Fibroblast of skin of left biceps (primary cell): ENCODE measurements around the gene CNTN5.
"Not testable (repeated sequence)": the region's sequence is repeated elsewhere in the genome, so short reads cannot be mapped to it uniquely, and the experiment has no call there.

Experiments
- DNase-seq, 2 experiments: peaks; one replicate each; pipeline ENCODE4 v3.0.0-alpha.2; 2013; ENCODE audit warnings: low read depth in 2 of 2

CNTN5 gene

GRCh38 chr11:99739464-99740089 is 718.8 kb downstream of the CNTN5 start:
- peak; percentile 2 to 3 for DNase-seq

GRCh38 chr11:99742501-99742900 is 721.8 kb downstream of the CNTN5 start:
- DNase-seq, result no peak

DNA sequence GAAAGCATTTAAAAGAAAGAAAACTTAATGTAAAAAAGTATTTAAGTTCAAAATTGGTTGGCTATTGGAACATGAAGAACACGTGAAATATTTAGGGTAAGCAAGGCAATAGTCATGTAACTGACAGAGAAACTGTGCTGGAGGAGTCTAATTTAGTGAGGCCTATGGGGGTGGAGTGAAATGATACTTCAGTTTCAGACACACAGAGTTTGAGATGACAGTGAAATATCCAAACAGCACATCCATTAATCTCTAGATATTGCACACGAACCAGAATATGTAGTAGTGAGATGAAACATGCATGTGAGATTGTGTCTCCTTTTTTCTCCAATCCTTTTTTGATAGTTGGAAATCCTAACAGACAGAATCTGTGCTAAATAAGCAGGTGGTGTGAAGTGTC is 739.0 kb downstream of the CNTN5 start:
- DNase-seq, result no peak

DNA sequence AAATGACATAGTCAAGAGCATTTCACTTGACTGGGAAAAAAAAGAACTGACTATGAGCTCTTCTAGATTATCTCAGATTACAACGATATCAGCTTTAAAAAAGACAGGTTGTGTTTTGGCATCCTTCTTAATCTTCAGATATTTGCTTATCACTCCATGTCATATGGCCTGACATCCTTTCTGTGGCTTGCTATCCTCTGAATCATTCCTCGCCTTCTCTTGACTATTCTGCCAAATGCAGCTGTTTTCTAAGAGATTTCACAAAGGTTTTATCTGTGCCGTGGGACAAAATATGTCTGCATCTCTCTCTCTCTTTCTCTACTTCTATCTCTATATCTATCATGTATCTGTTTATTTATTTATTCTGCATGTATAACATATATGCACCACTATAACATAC is 746.1 kb downstream of the CNTN5 start:
- no peak for DNase-seq

DNA sequence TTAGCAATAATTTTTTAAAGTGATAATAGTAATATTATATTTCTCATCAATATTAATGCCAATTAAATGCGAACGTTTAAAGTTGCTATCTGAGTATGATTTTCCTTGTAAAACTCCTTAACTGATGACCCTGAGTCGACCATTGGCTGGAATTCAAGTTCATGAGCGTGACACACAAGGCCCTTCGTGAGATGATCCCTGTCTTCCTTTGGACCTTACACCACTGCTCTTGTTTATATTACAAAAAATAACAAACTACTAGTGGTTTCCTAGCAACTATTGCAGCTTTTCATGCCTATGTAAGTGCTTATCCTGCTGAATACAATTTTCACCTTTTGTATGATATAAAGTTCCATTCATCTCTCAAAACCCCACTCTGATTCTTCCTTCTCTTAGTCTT is 752.9 kb downstream of the CNTN5 start:
- no peak for DNase-seq

- DNase-seq, result no peak
These were observed 760.3 kb downstream of the CNTN5 start for GRCh38 chr11:99781074-99781473.

DNA sequence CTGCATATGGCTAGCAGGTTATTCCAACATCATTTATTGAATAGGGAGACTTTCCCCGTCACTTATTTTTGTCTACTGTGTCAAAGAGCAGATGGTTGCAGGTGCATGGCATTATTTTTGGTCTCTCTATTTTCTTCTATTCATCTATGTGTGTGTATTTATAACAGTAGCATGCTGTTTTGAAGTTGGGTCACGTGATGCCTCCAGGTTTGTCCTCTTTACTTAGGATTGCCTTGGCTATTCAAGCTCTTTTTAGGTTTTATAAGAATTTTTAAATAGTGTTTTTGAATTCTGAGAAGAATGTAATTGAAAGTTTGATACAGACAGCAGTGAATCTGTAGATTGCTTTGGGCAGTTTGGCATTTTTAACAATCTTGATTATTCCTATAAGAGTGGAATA is 770.6 kb downstream of the CNTN5 start:
- DNase-seq, result no peak

- DNase-seq, result no peak
These were observed 775.2 kb downstream of the CNTN5 start for GRCh38 chr11:99795999-99796398.

DNA sequence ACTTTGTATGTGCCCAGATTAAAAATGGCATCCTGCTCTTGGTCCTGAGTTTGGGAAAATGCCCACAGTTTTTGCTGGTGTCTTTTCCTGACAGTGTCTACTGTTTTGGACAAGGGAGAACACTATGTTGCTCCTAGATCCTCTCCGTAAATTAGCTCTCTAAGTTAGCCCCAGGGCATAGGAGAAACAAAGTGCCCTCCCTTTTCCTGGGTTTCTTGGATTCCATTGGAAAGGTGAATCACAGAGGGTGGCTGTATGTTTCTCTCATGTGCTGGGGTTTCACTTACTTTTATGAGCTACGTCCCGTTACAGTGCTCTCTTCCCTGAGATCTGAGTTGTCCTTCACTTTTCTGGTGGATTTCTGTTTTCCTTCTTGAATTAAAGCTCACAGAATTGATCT is 782.8 kb downstream of the CNTN5 start:
- no peak for DNase-seq

DNA sequence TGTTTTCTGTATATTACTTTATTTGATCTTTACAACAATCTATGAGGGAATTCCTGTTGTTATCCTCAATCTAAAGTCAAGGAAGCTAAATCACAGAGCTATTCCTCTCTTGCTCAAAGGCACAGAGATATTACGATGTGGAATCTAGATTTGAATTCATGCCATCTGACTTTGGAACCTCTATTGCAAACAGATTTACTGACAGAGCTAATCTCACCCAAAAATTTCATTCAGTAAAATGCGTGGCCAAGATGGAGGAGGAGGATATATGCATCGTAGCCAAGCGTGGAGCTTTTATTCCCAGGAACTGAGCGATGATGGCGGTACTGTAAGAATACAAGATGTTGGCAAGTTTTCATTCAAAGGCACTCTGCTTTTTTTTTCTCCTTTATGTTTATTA is 791.8 kb downstream of the CNTN5 start:
- no peak for DNase-seq

DNA sequence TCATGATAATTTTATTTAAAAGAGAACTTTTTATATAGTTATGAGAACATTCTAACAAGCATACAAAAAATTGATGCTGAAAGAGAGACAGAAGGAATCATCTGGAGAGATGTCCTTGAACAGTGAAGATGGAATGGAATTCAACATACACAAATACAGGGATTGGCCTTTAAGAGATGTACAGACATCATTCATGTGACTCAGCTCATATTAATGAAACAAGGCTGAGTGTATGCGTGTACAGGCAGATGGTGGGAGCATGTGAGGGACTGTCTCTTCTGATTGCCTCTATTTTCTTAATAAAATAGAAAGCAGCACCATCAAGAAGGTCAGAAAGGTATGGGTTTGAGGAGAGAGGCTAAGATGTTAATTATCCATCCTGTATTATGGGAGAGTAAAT is 793.3 kb downstream of the CNTN5 start:
- no peak for DNase-seq

- DNase-seq, result no peak
These were observed 794.0 kb downstream of the CNTN5 start for GRCh38 chr11:99814738-99815137.

- DNase-seq, result no peak
These were observed 798.2 kb downstream of the CNTN5 start for GRCh38 chr11:99818991-99819390.

DNA sequence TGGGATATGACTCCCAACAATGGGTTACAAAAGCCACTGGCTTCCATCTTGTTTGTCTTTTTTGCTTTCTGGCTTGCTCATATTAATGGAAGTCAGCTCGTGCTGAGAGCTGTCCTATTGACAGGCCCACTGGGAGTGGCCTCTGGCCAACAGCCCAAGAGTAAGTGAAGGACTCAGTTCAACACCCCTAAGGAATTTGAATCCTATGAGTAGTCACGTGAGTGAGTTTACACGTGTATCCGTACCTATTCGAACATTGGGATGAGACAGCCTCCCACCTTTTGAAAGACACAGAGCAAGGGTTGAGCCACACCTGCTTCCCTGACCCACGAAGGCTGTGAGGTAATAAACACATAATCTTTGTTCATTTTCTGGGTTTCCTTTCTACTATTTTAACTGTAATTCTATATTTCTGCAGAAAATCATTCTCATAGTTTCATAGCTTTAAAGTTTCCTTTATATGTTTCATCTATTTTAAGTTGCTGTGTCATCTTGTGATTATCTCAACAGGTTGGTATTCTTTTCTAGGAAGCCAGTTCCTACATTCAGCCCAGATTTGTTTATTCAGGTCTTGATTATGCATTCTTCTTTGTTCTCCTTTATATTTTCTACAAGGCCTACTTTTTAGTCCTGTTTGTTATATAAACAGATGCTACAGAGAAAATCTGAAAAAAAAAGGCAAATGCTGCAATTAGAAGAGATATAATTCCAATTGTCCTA is 802.3 kb downstream of the CNTN5 start:
- no peak for DNase-seq

DNA sequence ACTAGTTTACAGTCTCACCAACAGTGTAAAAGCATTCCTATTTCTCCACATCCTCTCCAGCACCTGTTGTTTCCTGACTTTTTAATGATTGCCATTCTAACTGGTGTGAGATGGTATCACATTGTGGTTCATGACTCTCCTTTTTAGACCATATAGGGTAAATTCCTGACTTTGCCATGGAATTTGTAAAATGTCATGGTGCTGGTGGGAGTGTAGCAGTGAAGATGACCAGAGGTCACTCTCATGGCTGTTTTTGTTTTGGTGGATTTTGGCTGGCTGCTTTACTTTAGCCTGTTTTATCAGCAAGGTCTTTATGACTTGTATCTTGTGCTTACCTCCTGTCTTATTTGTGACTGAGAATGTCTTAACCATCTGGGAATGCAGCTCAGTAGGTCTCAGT is 816.0 kb downstream of the CNTN5 start:
- DNase-seq, result not testable (repeated sequence)

DNA sequence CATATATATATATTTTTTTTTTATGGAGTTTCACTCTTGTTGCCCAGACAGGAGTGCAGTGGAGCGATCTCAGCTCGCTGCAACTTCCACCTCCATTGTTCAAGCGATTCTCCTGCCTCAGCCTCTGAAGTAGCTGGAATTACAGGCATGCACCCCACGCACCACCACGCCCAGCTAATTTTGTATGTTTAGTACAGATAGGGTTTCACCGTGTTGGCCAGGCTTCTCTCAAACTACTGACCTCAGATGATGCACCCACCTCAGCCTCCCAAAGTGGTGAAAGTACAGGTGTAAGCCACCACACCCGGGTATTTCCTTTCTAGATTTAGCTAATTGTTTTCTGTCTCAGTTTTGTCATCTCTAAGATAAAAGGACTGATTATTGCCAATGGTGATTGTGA is 821.1 kb downstream of the CNTN5 start:
- DNase-seq, result no peak

GRCh38 chr11:99865951-99866350 is 845.2 kb downstream of the CNTN5 start:
- DNase-seq, result no peak

DNA sequence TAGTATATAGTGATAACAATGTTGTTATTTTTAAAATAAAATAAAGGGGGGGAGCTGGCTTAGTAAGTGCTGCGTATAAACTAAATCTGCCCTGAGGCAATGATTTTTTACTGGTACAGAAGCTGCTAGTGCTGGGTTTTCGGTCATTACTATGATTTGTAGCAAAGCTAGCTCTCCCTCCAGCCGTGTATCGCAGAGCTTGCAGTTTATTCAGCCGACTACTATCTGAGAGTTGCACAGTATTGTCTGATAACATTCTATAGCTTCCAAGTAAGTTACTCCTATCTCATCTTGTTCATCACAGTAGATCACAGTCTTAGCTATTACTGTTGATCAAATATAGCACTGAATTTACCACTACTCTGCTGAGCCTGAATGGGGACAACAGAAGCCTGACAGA is 860.9 kb downstream of the CNTN5 start:
- no peak for DNase-seq

- DNase-seq, result no peak
These were observed 864.0 kb downstream of the CNTN5 start for GRCh38 chr11:99884750-99885149.

GRCh38 chr11:99887481-99887880 is 866.7 kb downstream of the CNTN5 start:
- no peak for DNase-seq

DNA sequence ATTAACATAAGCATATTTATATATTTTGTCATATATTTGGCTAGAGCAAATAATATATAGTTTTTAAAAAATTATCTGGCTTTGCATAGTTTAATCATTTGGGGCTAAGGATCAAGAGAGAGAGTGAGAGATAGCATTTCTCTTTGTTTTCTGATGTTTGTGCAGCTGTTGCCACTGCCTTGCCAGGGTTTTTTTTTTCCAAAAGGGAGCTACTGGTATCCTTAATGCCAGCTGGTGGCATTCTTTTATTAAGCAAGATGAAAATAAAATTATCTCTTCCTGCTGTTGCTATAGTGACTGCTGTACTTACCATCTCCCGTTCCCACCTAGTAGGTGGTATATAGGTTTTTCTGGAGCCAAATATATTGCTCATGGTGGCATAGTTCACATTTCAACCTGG is 873.1 kb downstream of the CNTN5 start:
- DNase-seq, result no peak

GRCh38 chr11:99901175-99901574 is 880.4 kb downstream of the CNTN5 start:
- no peak for DNase-seq

DNA sequence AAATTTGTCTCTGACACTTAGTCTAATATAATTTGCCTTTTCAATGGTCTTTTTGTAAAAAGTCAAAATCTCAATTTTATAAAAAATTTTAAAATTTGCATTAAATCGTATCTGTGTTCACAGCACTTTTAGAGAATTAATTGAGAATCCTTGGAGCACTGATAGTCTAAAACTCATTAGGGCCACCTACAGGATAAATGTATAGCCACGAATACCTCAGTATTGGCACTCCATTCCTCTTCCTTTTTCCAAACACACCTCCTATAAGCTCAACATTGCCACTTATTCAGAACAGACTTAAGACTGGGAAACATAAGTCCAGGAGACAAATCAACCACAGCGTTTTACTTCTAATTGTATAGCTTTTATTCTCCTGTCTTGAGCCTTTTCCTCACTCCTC is 890.4 kb downstream of the CNTN5 start:
- DNase-seq, result no peak

DNA sequence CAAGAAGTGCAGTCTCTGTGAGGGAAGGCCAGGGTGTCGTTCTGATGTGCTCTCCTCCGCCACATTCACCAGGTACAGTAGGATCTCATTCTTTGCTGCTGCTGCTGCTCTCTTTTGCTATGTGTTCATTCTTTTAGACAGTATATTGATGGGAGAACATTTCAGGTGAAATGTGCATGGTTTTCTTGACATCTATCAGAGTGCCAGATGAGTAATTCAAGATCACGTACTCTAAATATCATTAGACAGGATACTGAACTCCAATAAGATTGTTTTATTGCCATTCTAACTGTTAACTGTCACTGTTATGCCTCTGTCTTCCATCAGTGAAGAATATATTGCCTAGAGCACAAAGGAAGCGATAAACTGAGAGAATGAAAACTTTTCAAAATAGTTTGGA is 895.3 kb downstream of the CNTN5 start:
- no peak for DNase-seq
